ENCODE results near the gene CTNNA1.
"Not testable (repeated sequence)": the region's sequence is repeated elsewhere in the genome, so short reads cannot be mapped to it uniquely, and the experiment has no call there.

Gene CTNNA1

DNA sequence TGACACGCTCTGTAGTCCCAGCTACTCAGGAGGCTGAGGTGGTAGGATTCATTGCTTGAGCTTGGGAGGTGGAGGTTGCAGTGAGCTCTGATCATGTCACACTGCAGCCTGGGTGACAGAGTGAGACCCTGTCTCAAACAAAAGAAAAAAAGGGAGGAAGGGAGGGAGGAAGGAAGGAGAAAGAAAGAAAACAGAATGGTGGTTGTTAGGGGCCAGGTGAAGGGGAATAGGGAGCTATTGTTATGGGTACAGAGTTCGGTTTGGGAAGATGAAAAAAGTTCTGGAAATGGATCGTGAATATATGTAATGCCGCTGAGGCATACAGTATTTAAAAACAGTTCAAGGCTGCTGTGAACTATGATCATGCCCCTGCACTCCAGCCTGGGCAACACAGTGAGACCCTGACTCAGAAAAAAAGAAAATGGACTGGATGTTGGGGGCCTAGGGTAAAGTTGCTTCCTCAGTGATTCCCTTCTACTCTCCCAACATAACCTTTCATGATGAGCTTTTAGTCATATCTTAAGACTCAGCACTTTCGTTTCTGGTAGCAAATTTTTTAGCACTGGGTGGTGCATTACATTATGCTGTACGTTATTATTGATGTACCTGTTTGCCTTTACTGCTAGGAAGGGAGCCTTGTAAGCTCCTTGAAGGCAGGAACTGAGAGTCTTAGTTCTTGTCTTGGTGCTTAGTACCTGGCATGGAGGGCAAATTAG lies 4.0 kb downstream of the CTNNA1 start:
- no peak for DNase-seq (ENCODE audit: low read depth, low spot score)

DNA sequence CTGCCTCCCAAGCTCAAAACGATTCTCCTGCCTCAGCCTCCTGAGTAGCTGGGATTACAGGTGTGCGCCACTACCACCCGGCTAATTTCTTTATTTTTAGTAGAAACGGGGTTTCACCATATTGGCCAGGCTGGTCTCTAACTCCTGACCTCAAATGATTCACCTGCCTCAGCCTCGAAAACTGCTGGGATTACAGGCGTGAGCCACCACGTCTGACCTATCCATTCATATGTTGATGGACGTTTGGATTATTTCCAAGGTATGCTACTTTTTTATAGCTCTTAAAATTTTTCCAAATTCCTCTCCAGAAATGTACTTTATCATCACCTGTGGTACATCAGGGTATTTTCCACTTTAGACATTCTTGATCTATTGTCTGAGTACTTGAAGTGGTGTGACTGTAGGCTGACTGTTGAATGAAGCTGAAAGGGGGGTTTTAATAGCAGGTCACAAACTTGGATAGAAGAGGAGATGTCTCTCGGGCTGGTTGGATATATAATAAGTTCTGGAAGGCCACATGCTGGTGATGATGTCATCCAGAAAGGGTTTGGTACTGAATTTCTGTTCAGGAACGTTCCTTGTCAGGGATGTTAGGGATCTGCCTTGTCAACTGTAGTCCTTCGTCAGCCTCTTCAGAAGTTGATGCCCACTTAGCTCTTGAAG lies 7.4 kb downstream of the CTNNA1 start:
- no peak for DNase-seq (ENCODE audit: low read depth, low spot score)

- not testable (repeated sequence) for DNase-seq (ENCODE audit: low read depth, low spot score)
These were observed 7.9 kb downstream of the CTNNA1 start for GRCh38 chr5:138761115-138761514.

GRCh38 chr5:138761670-138762069 lies 8.4 kb downstream of the CTNNA1 start:
- not testable (repeated sequence) for DNase-seq (ENCODE audit: low read depth, low spot score)

DNA sequence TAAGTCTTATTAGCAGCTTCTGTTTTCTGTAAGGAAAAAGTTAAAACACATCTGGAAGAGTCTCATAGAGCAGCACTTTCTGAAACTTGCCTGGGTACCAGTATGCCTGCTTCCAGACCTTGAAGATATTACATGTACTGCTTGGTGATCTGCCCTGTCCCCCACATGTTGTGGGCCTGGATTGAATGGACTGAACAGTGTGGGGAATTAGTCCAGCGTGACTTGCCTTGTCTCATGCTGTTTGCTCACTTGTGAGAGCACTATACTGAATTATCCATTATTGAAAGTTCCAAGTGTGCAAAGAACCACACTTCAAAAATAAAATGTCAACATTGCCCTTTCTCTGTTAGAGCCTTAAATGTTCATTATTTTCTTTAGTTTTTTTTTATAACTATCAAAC lies 8.9 kb downstream of the CTNNA1 start:
- DNase-seq (ENCODE audit: low read depth, low spot score) = no peak

DNA sequence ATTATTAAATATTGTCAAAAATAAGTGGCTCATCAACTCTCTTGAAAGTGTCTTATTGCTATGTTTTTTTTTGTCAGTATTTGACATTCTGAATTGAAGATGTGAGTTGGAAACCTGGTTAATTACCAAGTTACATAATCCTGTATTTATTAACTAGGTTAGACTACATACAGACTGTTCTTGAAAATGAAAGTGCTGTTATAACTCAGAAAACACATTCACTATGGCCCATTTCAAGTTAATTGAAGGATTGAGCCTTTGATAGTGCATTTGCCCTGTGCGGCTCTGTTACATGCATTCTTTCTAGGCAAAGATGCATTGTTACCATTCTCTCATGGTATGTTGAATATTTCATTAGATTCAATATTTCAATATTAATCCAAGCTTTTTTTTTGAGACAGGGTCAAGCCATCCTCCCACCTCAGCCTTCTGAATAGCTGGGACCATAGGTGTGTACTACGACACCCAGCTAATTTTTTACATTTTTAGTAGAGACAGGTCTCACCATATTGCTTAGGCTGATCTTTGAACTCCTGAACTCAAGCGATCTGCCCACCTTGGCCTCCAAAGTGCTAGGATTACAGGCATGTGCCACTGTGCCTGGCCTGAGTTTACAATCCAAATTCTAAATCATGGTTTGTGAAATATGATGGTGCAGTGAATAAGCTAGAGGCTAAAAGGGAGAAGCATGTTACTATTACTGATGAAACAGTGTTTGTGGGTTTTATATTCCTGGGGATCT lies 10.0 kb downstream of the CTNNA1 start:
- DNase-seq (ENCODE audit: low read depth, low spot score) = no peak

GRCh38 chr5:138770291-138770690 lies 17.1 kb downstream of the CTNNA1 start:
- DNase-seq (ENCODE audit: low read depth, low spot score) = no peak

GRCh38 chr5:138770977-138771376 lies 17.8 kb downstream of the CTNNA1 start:
- no peak for DNase-seq (ENCODE audit: low read depth, low spot score)

GRCh38 chr5:138772986-138773594 lies 19.9 kb downstream of the CTNNA1 start:
- no peak for DNase-seq (ENCODE audit: low read depth, low spot score)

- DNase-seq (ENCODE audit: low read depth, low spot score) = not testable (repeated sequence)
These were observed 20.4 kb downstream of the CTNNA1 start for GRCh38 chr5:138773624-138774023.

DNA sequence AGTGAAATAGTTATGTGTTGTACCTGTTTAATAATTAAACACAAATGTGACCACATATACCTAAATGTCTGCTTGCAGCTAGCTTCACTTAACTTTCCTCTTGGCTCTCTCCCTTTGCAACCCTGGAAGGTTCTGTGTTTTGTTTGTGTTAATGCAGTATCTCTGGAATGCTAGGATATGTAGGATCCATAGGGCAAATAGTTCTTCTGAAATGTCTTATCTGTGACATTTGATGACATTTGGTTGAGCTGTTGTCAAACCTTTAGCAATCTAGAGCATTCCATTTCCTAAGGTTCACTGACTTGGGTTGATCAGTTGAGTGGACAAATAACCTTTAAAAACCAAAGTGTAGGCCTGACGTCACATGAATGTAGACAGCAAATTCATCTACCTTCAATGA lies 21.8 kb downstream of the CTNNA1 start:
- DNase-seq (ENCODE audit: low read depth, low spot score) = no peak

GRCh38 chr5:138778234-138778633 lies 25.0 kb downstream of the CTNNA1 start:
- DNase-seq (ENCODE audit: low read depth, low spot score) = no peak

DNA sequence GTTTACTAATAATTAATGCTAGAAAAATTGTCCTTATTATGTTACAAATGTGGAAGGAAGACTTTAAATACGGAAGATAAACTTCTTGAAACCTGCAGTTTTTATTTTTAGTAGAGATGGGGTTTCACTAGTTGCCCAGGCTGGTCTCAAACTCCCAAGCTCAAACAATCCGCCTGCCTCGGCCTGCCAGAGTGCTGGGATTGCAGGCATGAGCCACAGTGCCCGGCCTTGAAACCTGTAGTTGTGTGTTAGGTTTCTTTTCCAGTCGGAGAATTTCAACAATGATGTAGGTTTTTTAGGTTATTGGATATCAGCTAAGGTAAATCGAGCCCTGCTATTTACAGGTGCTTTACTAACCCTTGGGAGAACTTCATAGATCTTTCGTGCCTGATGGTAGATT lies 30.8 kb downstream of the CTNNA1 start:
- no peak for DNase-seq (ENCODE audit: low read depth, low spot score)

DNA sequence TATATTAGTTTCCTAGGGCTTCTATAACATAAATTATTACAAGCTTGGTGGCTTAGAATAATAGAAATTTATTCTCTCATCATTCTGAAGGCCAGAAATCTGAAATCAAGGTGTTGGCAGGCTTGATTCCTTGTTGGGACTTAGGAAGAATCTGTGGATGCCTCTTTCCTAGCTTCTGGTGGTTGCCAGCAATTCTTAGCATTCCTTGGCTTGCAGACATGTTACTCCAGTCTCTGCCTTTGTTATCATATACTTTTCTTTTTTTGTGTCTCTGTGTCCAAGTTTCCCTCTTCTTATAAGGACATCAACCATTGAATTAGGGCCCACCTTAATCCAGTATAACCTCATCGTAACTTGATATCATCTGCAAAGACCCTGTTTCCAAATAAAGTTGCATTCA lies 31.4 kb downstream of the CTNNA1 start:
- DNase-seq (ENCODE audit: low read depth, low spot score) = no peak

DNA sequence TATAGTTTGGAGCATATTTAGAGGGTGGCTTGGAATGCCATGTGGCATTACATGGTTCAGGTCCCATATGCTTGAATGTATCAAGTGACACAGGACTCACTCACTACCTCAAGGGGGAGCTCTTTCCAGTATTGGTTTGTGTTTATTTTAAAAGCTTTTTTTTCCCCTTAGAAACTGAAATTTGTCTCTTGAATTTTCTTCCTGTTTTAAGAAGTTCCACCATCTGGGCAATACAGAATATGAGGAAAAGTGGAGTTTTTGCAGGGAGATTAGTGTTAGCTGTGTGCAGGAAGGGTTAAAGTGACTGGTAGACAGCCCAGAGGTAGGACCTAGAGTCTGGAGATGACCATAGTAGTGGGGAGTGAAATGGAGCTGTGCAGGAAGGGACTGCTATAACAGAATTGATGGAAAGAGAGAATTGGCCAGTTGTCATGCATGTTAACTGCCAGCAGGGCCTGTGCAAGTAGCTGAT lies 36.6 kb downstream of the CTNNA1 start:
- DNase-seq (ENCODE audit: low read depth, low spot score) = peak; percentile 29

DNA sequence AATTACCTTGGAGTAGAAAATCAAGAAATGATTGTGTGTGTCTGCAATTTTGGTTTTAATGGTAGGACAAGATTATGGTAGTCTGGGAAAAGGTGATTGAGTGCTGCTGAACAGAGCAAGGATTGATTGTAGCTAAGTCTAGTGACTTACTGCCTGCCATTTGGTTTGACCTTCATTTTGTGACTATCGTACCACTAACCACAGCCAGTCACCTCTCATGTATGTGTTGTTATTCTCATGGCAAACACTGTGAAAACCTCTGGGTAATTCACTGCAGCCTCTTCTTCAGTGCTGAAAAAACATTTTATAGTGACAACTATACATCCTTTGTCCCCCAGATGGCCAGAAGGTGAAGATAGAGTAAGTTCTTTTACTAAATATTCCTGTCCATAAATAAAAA lies 37.5 kb downstream of the CTNNA1 start:
- no peak for DNase-seq (ENCODE audit: low read depth, low spot score)

- DNase-seq (ENCODE audit: low read depth, low spot score) = no peak
These were observed 39.1 kb downstream of the CTNNA1 start for GRCh38 chr5:138792195-138792790.

GRCh38 chr5:138793575-138793974 lies 40.4 kb downstream of the CTNNA1 start:
- DNase-seq (ENCODE audit: low read depth, low spot score) = no peak

- DNase-seq (ENCODE audit: low read depth, low spot score) = no peak
These were observed 50.1 kb downstream of the CTNNA1 start for GRCh38 chr5:138803285-138803684.

- DNase-seq (ENCODE audit: low read depth, low spot score) = no peak
These were observed 50.7 kb downstream of the CTNNA1 start for GRCh38 chr5:138803935-138804334.

DNA sequence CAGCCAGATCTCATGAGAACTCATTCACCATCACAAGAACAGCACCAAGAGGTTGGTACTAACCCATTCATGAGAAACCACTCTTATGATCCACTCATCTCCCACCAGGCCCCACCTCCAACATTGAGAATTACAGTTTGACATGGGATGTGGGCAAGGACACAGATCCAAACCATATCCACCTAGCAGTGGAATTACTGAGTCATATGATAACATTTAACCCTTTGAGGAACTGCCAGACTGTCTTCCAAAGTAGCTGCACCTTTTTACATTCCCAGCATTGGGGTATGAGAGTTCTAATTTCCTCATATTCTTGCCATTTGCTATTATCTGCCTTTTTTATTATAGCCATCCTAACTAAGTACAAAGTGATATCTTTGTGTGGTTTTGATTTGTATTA lies 51.9 kb downstream of the CTNNA1 start:
- no peak for DNase-seq (ENCODE audit: low read depth, low spot score)

- no peak for DNase-seq (ENCODE audit: low read depth, low spot score)
These were observed 54.0 kb downstream of the CTNNA1 start for GRCh38 chr5:138807182-138807581.
